HG03025 (cell line): ENCODE data around the gene ZNF750.

ENCODE experiments used
- ATAC-seq: cut with Tn5 transposase; IDR thresholded peaks from one replicate; pipeline ENCODE4 v1.9.1; 2021; ENCODE audit warnings: mild to moderate bottlenecking, moderate library complexity; ENCODE audit not compliant: unreplicated experiment, low FRiP score

The ZNF750 gene

GRCh38 chr17:82836823-82837357, 2.9 kb downstream of the ZNF750 start:
- no peak for ATAC-seq

- ATAC-seq = no peak
These were observed 3.9 kb downstream of the ZNF750 start for GRCh38 chr17:82835766-82836512.

GRCh38 chr17:82835122-82835521, 4.7 kb downstream of the ZNF750 start:
- no peak for ATAC-seq

- no peak for ATAC-seq
These were observed 6.8 kb downstream of the ZNF750 start for GRCh38 chr17:82832881-82833475.

GRCh38 chr17:82832411-82832810, 7.4 kb downstream of the ZNF750 start:
- ATAC-seq = no peak

GRCh38 chr17:82831818-82832200, 8.0 kb downstream of the ZNF750 start:
- ATAC-seq = no peak

GRCh38 chr17:82831041-82831817, 8.6 kb downstream of the ZNF750 start:
- ATAC-seq = no peak

GRCh38 chr17:82830249-82830661, 9.6 kb downstream of the ZNF750 start:
- ATAC-seq = no peak

GRCh38 chr17:82828875-82829487, 10.8 kb downstream of the ZNF750 start:
- no peak for ATAC-seq

- no peak for ATAC-seq
These were observed 12.9 kb downstream of the ZNF750 start for GRCh38 chr17:82826956-82827355.

- ATAC-seq = no peak
These were observed 13.6 kb downstream of the ZNF750 start for GRCh38 chr17:82826211-82826610.

GRCh38 chr17:82825540-82826124, 14.2 kb downstream of the ZNF750 start:
- no peak for ATAC-seq

GRCh38 chr17:82823004-82823403, 16.8 kb downstream of the ZNF750 start:
- ATAC-seq = no peak

- ATAC-seq = no peak
These were observed 17.5 kb downstream of the ZNF750 start for GRCh38 chr17:82822281-82822680.

GRCh38 chr17:82821554-82821953, 18.3 kb downstream of the ZNF750 start:
- no peak for ATAC-seq

GRCh38 chr17:82820278-82821251, 19.3 kb downstream of the ZNF750 start:
- no peak for ATAC-seq

GRCh38 chr17:82817947-82818346, 21.9 kb downstream of the ZNF750 start:
- no peak for ATAC-seq

- ATAC-seq = no peak
These were observed 23.5 kb downstream of the ZNF750 start for GRCh38 chr17:82816358-82816757.

GRCh38 chr17:82815790-82816305, 24.0 kb downstream of the ZNF750 start:
- no peak for ATAC-seq
